Osteoblast (primary cell): ENCODE data around the gene LY6G5C. TPM values are rescaled to one million over a fixed set of nuclear protein-coding genes. Genes with fewer than 3 reads are reported as not detected.

Experiments
- DNase-seq: peaks from one replicate; pipeline ENCODE4 v3.0.0; 2011; ENCODE audit warnings: low spot score, mixed read lengths; ENCODE audit not compliant: insufficient read length; ENCODE audit errors: missing footprints
- H2AFZ ChIP-seq: 2 replicates; pipeline ENCODE4 v1.6.0; 2011; ENCODE audit warnings: mild to moderate bottlenecking, low read length
- H3K27ac ChIP-seq: 2 replicates; pipeline ENCODE4 v1.5.1; 2011; ENCODE audit warnings: mild to moderate bottlenecking, low read depth, low read length, moderate library complexity
- H3K27me3 ChIP-seq: 2 replicates; pipeline ENCODE4 v1.6.0; 2012; ENCODE audit warnings: mild to moderate bottlenecking, control low read depth, inconsistent platforms, low read length, moderate library complexity; ENCODE audit not compliant: insufficient read depth
- H3K36me3 ChIP-seq: 2 replicates; pipeline ENCODE4 v1.5.1; 2011; ENCODE audit warnings: mild to moderate bottlenecking, low read length, control low read depth, moderate library complexity; ENCODE audit not compliant: insufficient read depth
- H3K4me1 ChIP-seq: 2 replicates; pipeline ENCODE4 v1.5.1; 2011; ENCODE audit warnings: mild to moderate bottlenecking, low read length, control low read depth, moderate library complexity; ENCODE audit not compliant: insufficient read depth
- H3K4me2 ChIP-seq: 2 replicates; pipeline ENCODE4 v1.6.0; 2011; ENCODE audit warnings: mild to moderate bottlenecking, low read length; ENCODE audit not compliant: insufficient read depth
- H3K4me3 ChIP-seq: fragments of 200-600 bp; sonication (generic); 3 replicates; pipeline ENCODE4 v1.5.1; 2012; ENCODE audit warnings: mild to moderate bottlenecking, low read length, inconsistent platforms; ENCODE audit not compliant: insufficient read depth
- H3K79me2 ChIP-seq: 2 replicates; pipeline ENCODE4 v1.6.0; 2012; ENCODE audit warnings: mild to moderate bottlenecking, low read length, control low read depth, inconsistent platforms; ENCODE audit not compliant: insufficient read depth
- H3K9me3 ChIP-seq: 2 replicates; pipeline ENCODE4 v1.5.1; 2011; ENCODE audit warnings: low read depth, low read length, control low read depth
- H4K20me1 ChIP-seq: 2 replicates; pipeline ENCODE4 v1.6.0; 2012; ENCODE audit warnings: mild to moderate bottlenecking, low read length, control low read depth; ENCODE audit not compliant: insufficient read depth
- total RNA-seq: library from RNA; depleted of rRNA; stranded (reverse); fragments of >200 nt; gene quantifications from 2 replicates; pipeline ENCODE4 v1.2.3, GENCODE V29; 2012
- TF ChIP-seq, protein P1 (sequence below): IDR thresholded peaks from 2 replicates; pipeline ENCODE4 v1.5.1; 2011; ENCODE audit warnings: mild to moderate bottlenecking, low read depth, low read length, moderate library complexity; ENCODE audit errors: extremely low read depth

Gene LY6G5C
- total RNA-seq, 1 donor, result 0.72 TPM

DNA sequence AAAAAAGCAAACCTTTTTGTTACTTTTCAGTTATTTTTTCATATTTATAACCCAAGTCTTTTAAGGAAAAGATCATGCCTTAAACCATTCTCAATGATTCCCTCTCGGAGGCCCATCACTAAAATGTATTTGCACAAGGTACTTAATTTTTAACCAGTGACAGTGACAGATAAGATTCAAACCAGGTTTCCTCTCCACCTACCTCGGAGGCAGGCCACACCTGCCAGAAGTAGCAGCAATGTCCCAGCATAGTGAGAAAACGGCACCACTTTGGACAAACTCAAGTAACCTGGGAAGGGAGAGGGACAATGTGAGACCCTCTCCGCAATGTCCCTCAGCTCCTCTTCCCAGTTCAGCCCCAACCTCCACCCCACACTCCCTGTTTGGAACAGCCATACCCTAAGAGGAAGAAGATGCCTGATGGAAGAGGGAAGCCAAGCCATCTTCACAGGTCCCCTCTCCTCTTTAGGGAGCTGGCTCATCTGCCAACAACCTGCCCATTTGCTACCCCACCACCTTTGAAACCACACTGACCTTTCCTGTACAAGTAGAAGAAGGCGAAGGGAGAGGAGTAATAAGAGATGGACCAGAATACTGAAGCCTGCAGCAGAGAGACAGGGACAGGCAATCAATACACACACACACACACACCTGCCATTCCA lies 20.0 kb upstream of the LY6G5C start:
- Histone ChIP-seq H2AFZ (no peak overlapping the region), H3K4me3 (no peak overlapping the region), H3K27me3 (no peaks in the 10 kb centered on the region), H4K20me1 (peaks cover 13% of the 10 kb centered on the region), H3K36me3 (peaks cover 22% of the 10 kb centered on the region), H3K4me2 (peak overlapping the region; percentile 92), H3K27ac (no peak overlapping the region), H3K4me1 (peaks cover 10% of the 10 kb centered on the region), H3K9me3 (no peaks in the 10 kb centered on the region), H3K79me2 (peaks cover 39% of the 10 kb centered on the region)
- TF ChIP-seq, protein P1, sequence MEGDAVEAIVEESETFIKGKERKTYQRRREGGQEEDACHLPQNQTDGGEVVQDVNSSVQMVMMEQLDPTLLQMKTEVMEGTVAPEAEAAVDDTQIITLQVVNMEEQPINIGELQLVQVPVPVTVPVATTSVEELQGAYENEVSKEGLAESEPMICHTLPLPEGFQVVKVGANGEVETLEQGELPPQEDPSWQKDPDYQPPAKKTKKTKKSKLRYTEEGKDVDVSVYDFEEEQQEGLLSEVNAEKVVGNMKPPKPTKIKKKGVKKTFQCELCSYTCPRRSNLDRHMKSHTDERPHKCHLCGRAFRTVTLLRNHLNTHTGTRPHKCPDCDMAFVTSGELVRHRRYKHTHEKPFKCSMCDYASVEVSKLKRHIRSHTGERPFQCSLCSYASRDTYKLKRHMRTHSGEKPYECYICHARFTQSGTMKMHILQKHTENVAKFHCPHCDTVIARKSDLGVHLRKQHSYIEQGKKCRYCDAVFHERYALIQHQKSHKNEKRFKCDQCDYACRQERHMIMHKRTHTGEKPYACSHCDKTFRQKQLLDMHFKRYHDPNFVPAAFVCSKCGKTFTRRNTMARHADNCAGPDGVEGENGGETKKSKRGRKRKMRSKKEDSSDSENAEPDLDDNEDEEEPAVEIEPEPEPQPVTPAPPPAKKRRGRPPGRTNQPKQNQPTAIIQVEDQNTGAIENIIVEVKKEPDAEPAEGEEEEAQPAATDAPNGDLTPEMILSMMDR, result no peak
- no peak for DNase-seq

DNA sequence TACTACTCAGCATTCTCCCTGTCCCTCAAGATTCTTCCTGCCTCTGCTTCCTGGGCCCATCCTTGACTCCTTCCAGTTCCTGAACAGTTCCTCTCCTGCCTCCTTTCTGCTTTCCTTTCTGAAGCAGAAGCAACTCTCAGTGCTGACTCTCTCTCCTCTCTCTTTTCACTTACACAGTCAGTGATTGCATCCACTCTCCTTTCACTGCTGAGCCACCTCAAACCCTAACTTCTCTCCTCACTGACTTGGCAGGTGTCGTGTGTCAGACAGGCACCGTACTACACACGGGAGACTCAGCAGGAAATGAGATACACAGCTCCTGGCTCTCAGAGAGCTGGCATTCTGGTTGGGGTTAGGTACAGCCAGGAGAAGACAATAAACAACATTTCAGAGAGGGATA lies 16.7 kb upstream of the LY6G5C start:
- H3K4me3 ChIP-seq, result no peak overlapping the region
- peak overlapping the region; percentile 51 for H3K27ac ChIP-seq
- peaks cover 10% of the 10 kb centered on the region for H3K4me1 ChIP-seq
- no peak overlapping the region for H3K4me2 ChIP-seq
- H4K20me1 ChIP-seq, result peaks cover 13% of the 10 kb centered on the region
- TF ChIP-seq, protein P1, result no peak
- no peaks in the 10 kb centered on the region for H3K27me3 ChIP-seq
- DNase-seq, result peak; percentile 83
- H3K9me3 ChIP-seq, result no peaks in the 10 kb centered on the region
- no peak overlapping the region for H2AFZ ChIP-seq
- peaks cover 38% of the 10 kb centered on the region for H3K36me3 ChIP-seq
- peaks cover 36% of the 10 kb centered on the region for H3K79me2 ChIP-seq

DNA sequence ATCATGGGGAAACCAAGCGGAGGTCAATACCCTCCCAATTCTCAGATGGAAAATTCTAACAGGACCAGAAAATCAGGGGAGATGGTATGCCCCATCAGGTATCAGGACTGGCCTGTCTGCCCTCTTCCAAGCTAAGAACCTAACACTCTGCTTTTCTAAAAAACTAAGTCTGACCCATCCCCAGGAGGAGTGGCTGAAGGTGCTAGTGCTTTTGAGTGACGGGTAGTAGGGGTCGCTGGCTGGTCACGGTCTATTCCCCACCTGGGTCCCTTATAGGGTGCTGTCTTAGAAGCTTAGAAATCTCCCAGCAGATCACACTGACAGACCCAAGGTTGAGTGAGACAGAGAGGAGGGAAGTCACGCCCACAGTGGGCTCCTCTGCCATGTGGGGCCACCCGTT lies 12.7 kb upstream of the LY6G5C start:
- no peak for DNase-seq
- no peak overlapping the region for H3K27ac ChIP-seq
- TF ChIP-seq, protein P1, result no peak
- peaks cover 9% of the 10 kb centered on the region for H4K20me1 ChIP-seq
- no peak overlapping the region for H2AFZ ChIP-seq
- H3K4me3 ChIP-seq, result no peak overlapping the region
- H3K36me3 ChIP-seq, result peaks cover 62% of the 10 kb centered on the region
- no peak overlapping the region for H3K4me2 ChIP-seq
- H3K4me1 ChIP-seq, result no peaks in the 10 kb centered on the region
- no peaks in the 10 kb centered on the region for H3K79me2 ChIP-seq
- H3K27me3 ChIP-seq, result no peaks in the 10 kb centered on the region
- no peaks in the 10 kb centered on the region for H3K9me3 ChIP-seq

DNA sequence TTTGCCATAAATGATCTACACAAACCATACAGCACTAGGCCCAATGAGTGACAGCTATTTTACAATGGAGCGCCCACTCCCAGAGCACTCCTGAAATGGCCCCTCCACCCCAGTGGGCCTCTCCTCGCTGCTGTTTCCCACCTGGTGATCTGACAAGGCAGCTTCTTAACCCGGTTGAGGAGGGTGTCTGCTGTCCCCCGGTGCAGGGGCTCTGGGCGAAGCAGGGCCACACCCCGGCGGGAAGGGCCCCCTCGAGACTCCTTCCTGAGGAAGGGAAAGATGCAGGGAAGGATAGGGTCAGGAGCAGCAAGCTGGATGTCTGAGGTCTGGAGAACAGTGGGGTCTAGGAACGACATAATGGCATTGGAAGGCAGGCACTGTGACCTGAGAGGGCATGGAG lies 12.0 kb upstream of the LY6G5C start:
- Histone ChIP-seq H3K9me3 (no peaks in the 10 kb centered on the region), H4K20me1 (peaks cover 9% of the 10 kb centered on the region), H3K4me2 (no peak overlapping the region), H3K27me3 (no peaks in the 10 kb centered on the region), H3K79me2 (no peaks in the 10 kb centered on the region), H3K4me3 (no peak overlapping the region), H3K27ac (no peak overlapping the region), H3K36me3 (peaks cover 68% of the 10 kb centered on the region), H2AFZ (no peak overlapping the region), H3K4me1 (no peaks in the 10 kb centered on the region)
- TF ChIP-seq, protein P1, result no peak
- DNase-seq, result no peak
